Lung (tissue), 12 donors: ENCODE results near the gene URAD. TPM values are rescaled to one million over a fixed set of nuclear protein-coding genes. Genes with fewer than 3 reads are reported as not detected.

Experiments
- ATAC-seq: fragments of 200-7000 bp; cut with Tn5 transposase; one replicate; pipeline ENCODE4 v1.9.1; 2020; ENCODE audit warnings: moderate number of reproducible peaks; ENCODE audit not compliant: insufficient read depth, low FRiP score
- DNase-seq, 3 donors: peaks; one replicate each; pipeline ENCODE4 v3.0.0-alpha.2; 2013 to 2017
- H3K27ac ChIP-seq, 2 donors: one replicate each; pipeline ENCODE4 v1.5.1; 2013; ENCODE audit warnings: mild to moderate bottlenecking in 2 of 2, moderate library complexity in 2 of 2, control low read depth in 1 of 2, inconsistent platforms in 1 of 2, low read depth in 1 of 2, low read length in 1 of 2
- H3K27me3 ChIP-seq, 3 donors: one replicate each; pipeline ENCODE4 v1.5.1; 2013; ENCODE audit warnings: low read length in 2 of 3; ENCODE audit not compliant: control insufficient read depth in 3 of 3, insufficient read depth in 3 of 3
- H3K36me3 ChIP-seq, 4 donors: one replicate each; pipeline ENCODE4 v1.5.1; 2013; ENCODE audit warnings: low read length in 4 of 4, mild to moderate bottlenecking in 1 of 4, moderate library complexity in 1 of 4; ENCODE audit not compliant: control insufficient read depth in 4 of 4, insufficient read depth in 4 of 4
- H3K4me1 ChIP-seq, 5 donors: one replicate each; pipeline ENCODE4 v1.5.1; 2013; ENCODE audit warnings: low read length in 5 of 5, mild to moderate bottlenecking in 2 of 5, moderate library complexity in 1 of 5; ENCODE audit not compliant: control insufficient read depth in 5 of 5, insufficient read depth in 5 of 5
- H3K4me3 ChIP-seq: one replicate; pipeline ENCODE4 v1.5.1; 2013; ENCODE audit warnings: mild to moderate bottlenecking, control low read depth, moderate library complexity
- H3K9ac ChIP-seq, 2 donors: one replicate each; pipeline ENCODE4 v1.5.1; 2013; ENCODE audit warnings: low read length in 2 of 2, control low read depth in 1 of 2; ENCODE audit not compliant: insufficient read depth in 1 of 2
- H3K9me3 ChIP-seq, 4 donors: one replicate each; pipeline ENCODE4 v1.5.1; 2013; ENCODE audit warnings: low read length in 3 of 4, mild to moderate bottlenecking in 1 of 4, moderate library complexity in 1 of 4; ENCODE audit not compliant: control insufficient read depth in 4 of 4, insufficient read depth in 3 of 4
- WGBS, 2 donors: extraction: QIAGEN DNeasy Blood & Tissue Kit; methylation state at CpG; one replicate each; pipeline ENCODE4 v1.1.7; 2013; 5-methylcytosine and 5-hydroxymethylcytosine counted together
- polyA plus RNA-seq, 2 donors: library from polyadenylated mRNA; stranded (reverse); fragments of 200-250 nt; gene quantifications; one replicate each; pipeline ENCODE4 v1.2.1, GENCODE V29; 2013
- total RNA-seq, 2 donors: library from RNA; depleted of rRNA in 1 of 2; stranded (reverse); fragments of >200 nt in 1 of 2; gene quantifications; one replicate each; pipeline ENCODE4 v1.2.1, GENCODE V29; 2014 to 2021
- TF ChIP-seq, protein P1 (sequence below): IDR thresholded peaks from 2 replicates; pipeline ENCODE4 v1.5.1; 2012; ENCODE audit warnings: mild to moderate bottlenecking; ENCODE audit errors: control extremely low read depth, extremely low read depth
- donor health status: control.
- donor health status: control.
- donor health status: Bipolar disorder and iron deficiency.
- donor health status: healthy.
- donor health status: DM: yes; HTN: yes; CAD: no.

The URAD gene
- total and polyA plus RNA-seq, 4 donors, result not detected

DNA sequence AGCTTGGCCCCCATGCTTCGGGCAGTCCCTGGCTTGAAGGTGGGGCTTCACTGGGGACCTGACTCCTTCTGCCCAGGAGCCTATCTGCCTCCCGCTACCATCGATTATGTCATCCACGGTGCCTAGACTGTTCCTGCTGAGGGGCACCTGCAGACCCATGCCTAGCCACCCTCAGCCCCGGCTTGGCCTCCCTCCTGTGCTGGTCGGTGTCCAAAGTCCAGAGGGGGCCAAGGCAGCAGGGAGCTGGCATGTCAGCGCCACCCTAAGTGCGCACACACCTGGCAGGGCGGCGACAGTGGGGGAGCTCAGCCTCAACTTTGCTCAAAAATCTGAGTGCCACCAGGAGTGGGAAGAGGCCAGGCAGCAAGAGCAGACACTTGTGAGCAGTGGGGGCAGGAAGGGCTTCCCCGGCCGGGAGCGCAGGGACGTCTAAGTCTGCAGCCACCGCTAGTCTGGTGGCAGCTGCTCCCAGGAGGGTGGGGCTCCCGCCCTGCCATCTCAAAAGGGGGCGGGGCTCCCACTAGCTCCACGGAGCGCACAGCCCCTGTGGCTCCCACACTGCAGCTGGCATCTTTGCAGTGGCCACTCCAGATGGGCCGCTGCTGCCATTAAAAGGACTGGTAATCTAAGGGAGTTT lies 13.5 kb upstream of the URAD start:
- H3K36me3 ChIP-seq, result no peaks in the 10 kb centered on the region
- H3K9me3 ChIP-seq, result peaks cover 0 to 3% (median 0%) of the 10 kb centered on the region in 4 donors
- no peak overlapping the region for H3K9ac ChIP-seq
- H3K27me3 ChIP-seq, result no peaks in the 10 kb centered on the region
- TF ChIP-seq, protein P1, sequence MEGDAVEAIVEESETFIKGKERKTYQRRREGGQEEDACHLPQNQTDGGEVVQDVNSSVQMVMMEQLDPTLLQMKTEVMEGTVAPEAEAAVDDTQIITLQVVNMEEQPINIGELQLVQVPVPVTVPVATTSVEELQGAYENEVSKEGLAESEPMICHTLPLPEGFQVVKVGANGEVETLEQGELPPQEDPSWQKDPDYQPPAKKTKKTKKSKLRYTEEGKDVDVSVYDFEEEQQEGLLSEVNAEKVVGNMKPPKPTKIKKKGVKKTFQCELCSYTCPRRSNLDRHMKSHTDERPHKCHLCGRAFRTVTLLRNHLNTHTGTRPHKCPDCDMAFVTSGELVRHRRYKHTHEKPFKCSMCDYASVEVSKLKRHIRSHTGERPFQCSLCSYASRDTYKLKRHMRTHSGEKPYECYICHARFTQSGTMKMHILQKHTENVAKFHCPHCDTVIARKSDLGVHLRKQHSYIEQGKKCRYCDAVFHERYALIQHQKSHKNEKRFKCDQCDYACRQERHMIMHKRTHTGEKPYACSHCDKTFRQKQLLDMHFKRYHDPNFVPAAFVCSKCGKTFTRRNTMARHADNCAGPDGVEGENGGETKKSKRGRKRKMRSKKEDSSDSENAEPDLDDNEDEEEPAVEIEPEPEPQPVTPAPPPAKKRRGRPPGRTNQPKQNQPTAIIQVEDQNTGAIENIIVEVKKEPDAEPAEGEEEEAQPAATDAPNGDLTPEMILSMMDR, result no peak
- H3K4me3 ChIP-seq, result no peak overlapping the region
- DNase-seq (no peak), ATAC-seq (no peak)
- no peaks in the 10 kb centered on the region for H3K4me1 ChIP-seq
- 81 to 86% methylated on average over 20 of the region's 20 CpGs for WGBS, 2 donors
- H3K27ac ChIP-seq, result no peak overlapping the region

DNA sequence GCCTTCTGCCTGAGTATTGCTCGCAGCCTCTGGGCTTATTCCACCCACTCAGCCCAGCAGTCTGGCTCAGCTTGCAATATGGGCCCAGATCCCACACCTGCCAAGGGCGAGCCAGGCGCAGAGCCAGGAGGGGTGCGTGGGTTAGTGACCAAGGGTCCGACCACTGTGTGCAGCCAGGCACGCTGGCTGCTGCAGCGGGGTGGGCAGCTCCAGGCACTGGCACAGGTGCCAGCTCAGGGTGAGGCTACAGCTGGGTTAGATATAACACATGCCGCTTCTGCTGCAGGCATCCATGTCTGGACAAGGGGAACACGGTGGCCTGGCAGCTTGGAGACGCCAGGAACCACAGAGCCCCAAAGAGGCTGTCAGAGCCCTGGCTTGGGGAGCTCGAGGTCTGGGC lies 12.6 kb upstream of the URAD start:
- TF ChIP-seq, protein P1, result no peak
- Histone ChIP-seq H3K36me3 (no peaks in the 10 kb centered on the region), H3K9me3 (peaks cover 0 to 3% (median 0%) of the 10 kb centered on the region in 4 donors), H3K27me3 (no peaks in the 10 kb centered on the region), H3K27ac (no peak overlapping the region), H3K4me1 (no peaks in the 10 kb centered on the region), H3K4me3 (no peak overlapping the region), H3K9ac (no peak overlapping the region)
- DNase-seq (no peak), ATAC-seq (no peak)
- 87 to 92% methylated on average over 11 of the region's 11 CpGs for WGBS, 2 donors

DNA sequence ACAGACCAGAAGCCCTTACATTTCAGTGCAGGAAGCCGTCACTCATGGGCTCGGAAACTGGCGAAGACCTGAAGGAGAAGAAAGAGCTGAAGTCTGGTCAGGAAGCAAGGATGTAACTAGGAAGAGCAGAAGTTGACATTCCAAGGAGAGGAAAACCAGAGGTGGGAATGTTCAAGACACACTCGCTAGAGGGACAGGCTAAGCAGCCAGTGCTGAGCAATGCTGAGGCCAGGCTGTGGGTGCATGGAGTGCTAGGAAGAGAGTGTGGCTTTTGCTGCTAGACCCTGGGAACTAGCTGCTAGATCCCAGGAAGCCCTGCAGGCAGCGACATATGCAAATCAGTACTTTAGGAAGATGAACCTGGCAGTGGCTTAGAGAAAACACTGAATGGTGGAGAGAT lies 12.1 kb upstream of the URAD start:
- TF ChIP-seq, protein P1, result no peak
- no peak overlapping the region for H3K4me3 ChIP-seq
- no peak for DNase-seq

More for the DNA sequence above, 12.1 kb upstream of the URAD start:
- Histone ChIP-seq H3K27me3 (no peaks in the 10 kb centered on the region), H3K9me3 (peaks cover 0 to 3% (median 0%) of the 10 kb centered on the region in 4 donors), H3K36me3 (no peaks in the 10 kb centered on the region), H3K27ac (no peak overlapping the region), H3K4me1 (no peaks in the 10 kb centered on the region), H3K9ac (no peak overlapping the region)
- peak; percentile 27 for ATAC-seq
- WGBS, 2 donors, result 43 to 55% methylated on average over 5 of the region's 5 CpGs
